Lower leg skin (tissue), 4 donors: ENCODE data around the gene MLH3. TPM values are rescaled to one million over a fixed set of nuclear protein-coding genes. Genes with fewer than 3 reads are reported as not detected.

Experiments used
- DNase-seq, 2 donors: peaks; one replicate each; pipeline ENCODE4 v3.0.0-alpha.2; 2019; ENCODE audit warnings: low spot score in 2 of 2
- H3K4me3 ChIP-seq: fragments of 200-600 bp; sonication (generic); 2 replicates; pipeline ENCODE4 v1.5.1; 2017; ENCODE audit warnings: mild to moderate bottlenecking, low read depth; ENCODE audit not compliant: poor library complexity, severe bottlenecking
- CTCF ChIP-seq, 3 donors: fragments of 450-650 bp; IDR thresholded peaks; one replicate each; pipeline ENCODE4 v1.5.1; 2016; ENCODE audit warnings: antibody characterized with exemption in 3 of 3, mild to moderate bottlenecking in 3 of 3, moderate library complexity in 2 of 3
- POLR2A ChIP-seq, 2 donors: fragments of 450-650 bp; IDR thresholded peaks; one replicate each; pipeline ENCODE4 v1.6.1; 2016 to 2017; ENCODE audit warnings: antibody characterized with exemption in 2 of 2, mild to moderate bottlenecking in 1 of 2, moderate library complexity in 1 of 2
- WGBS, 2 donors: methylation state at CpG; one replicate each; pipeline ENCODE4 v1.1.5; 2018; 5-methylcytosine and 5-hydroxymethylcytosine counted together
- intact Hi-C: fragments of 100-400 bp; cut with DNase I; formaldehyde crosslinking; loops from one replicate; pipeline ENCODE4 v1.15.0; 2023; ENCODE audit warnings: low total_unique reads
- total RNA-seq, 4 donors: library from RNA; depleted of rRNA; stranded (reverse); fragments of >200 nt; gene quantifications; one replicate each; pipeline ENCODE4 v1.1.0, GENCODE V29; 2016

MLH3 gene
- total RNA-seq, 4 donors from 2014 or later: 16.9 to 20.9 (median 19.5) TPM

- TF ChIP-seq POLR2A (IDR thresholded peaks at IDR 0.05): no peak
- no peak for TF ChIP-seq CTCF (IDR thresholded peaks at IDR 0.05)
- 29 to 39% methylated on average over 1 of the region's 1 CpG for WGBS, 2 donors
- DNase-seq: no peak
- intact Hi-C loops: no loop called here
- no peak overlapping the region for H3K4me3 ChIP-seq
These were observed 3.2 kb upstream of the MLH3 start for GRCh38 chr14:75054421-75054820.

DNA sequence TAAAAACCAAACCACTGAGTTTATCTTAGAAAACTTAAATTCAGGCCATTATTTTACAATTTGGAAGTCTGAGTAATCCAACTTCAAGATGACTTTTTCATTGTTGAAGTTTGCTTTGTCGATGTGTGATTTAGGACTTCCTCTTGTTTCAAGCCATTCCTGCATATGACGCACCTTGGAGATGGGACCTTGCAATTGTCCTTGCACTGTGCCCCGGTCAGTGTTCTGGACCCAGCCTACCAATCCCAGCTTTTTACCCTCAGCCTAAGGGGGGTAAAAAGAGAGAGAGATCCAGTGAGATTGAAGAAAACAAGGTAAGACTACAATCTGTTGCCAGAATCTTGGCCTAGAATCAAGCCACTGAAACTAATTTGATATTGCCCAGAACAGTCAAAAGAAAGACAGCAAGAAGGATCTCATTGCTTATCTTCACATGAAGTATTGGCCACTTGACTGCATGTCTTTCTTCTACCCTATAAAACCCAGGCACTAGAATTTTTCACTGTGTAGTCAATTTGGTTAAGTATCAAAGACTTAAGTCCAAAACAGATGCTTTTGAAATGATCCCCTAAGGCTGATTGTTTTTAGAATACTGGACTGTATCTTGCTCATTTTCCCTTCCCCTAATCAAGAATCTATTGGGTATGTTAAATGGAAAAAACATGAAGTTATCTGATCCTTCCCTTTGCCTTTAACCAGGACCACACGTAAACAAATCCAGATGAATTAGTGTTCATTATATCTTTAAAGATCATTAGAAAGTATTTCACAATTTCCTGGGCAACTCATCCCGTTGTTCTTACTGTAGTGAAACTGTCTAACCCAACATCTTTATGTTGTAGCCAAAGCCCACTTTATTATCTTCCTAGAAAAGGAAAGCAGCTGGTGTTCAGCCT lies 2.4 kb upstream of the MLH3 start:
- DNase-seq: no peak
- WGBS, 2 donors: 55 to 60% methylated on average over 5 of the region's 5 CpGs
- TF ChIP-seq CTCF (IDR thresholded peaks at IDR 0.05): no peak
- TF ChIP-seq POLR2A (IDR thresholded peaks at IDR 0.05): no peak
- intact Hi-C loops: no loop called here
- H3K4me3 ChIP-seq: no peak overlapping the region

DNA sequence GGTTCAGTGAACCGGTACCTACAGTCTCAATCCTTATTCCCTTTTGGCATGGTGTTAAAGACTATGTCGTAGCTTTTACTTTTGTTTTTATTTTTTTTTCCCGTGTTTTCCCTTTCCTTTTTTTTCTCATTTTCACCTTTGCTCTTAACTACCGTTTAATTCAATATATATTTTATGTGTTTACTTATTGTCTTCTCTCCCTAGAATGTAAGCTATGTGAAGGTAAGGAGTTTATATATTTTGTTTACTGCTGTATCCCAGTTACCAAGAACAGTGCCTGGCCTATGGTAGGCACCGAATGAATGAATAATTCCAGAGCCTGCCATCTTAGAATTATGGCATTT lies 261 bp upstream of the MLH3 start:
- H3K4me3 ChIP-seq: no peak overlapping the region
- TF ChIP-seq POLR2A (IDR thresholded peaks at IDR 0.05) (no peak), CTCF (IDR thresholded peaks at IDR 0.05) (no peak)
- WGBS, 2 donors: 25 to 28% methylated on average over 5 of the region's 5 CpGs
- DNase-seq: no peak
- intact Hi-C loops: no loop called here

DNA sequence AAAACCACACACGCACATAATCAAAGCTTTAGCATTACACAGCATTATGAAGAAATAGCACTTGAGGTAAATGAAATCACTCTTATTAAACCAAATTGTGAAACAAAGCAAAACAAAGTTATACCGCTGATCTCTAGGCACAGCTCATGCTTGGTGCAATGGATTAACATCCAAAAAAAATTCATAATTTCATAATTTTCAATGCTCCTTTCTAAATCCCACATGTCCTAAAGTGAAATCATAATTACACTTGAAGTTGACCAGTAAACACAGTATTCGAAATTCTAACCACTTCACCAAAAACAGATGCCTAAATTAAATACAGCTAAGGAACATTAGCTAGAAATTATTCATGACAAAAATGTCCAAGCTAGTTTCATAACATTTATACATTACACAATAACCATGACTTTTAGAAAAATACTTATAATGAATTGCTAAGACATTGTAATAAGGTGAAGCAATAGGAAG lies 1.5 kb downstream of the MLH3 start:
- intact Hi-C loops: no loop called here
- H3K4me3 ChIP-seq: no peak overlapping the region
- no peak for TF ChIP-seq CTCF (IDR thresholded peaks at IDR 0.05)
- 62 to 70% methylated on average over 3 of the region's 3 CpGs for WGBS, 2 donors
- DNase-seq: no peak

- WGBS, 2 donors: 57 to 58% methylated on average over 5 of the region's 5 CpGs
- TF ChIP-seq CTCF (IDR thresholded peaks at IDR 0.05) (no peak), POLR2A (IDR thresholded peaks at IDR 0.05) (no peak)
- no peak overlapping the region for H3K4me3 ChIP-seq
- no peak for DNase-seq
- intact Hi-C loops: no loop called here
These were observed 2.1 kb downstream of the MLH3 start for GRCh38 chr14:75049136-75049535.

- intact Hi-C loops: no loop called here
These were observed 3.2 kb downstream of the MLH3 start for GRCh38 chr14:75048101-75048500.

More at GRCh38 chr14:75048101-75048500, 3.2 kb downstream of the MLH3 start:
- WGBS, 2 donors: 67 to 73% methylated on average over 2 of the region's 2 CpGs
- no peak overlapping the region for H3K4me3 ChIP-seq
- DNase-seq: no peak
- TF ChIP-seq CTCF (IDR thresholded peaks at IDR 0.05): no peak
- TF ChIP-seq POLR2A (IDR thresholded peaks at IDR 0.05): no peak
